HepG2 (cell line): ENCODE results near the gene PPARA. TPM values are rescaled to one million over a fixed set of nuclear protein-coding genes. Genes with fewer than 3 reads are reported as not detected.

ENCODE experiments used
- TBX3 ChIP-seq: fragments of 450-650 bp; IDR thresholded peaks from 2 replicates; pipeline ENCODE4 v1.6.1; 2017; ENCODE audit warnings: antibody characterized with exemption, mild to moderate bottlenecking, inconsistent platforms, borderline replicate concordance
- ZBTB21 ChIP-seq: sonication (generic); formaldehyde crosslinking; IDR thresholded peaks from 2 replicates; pipeline ENCODE4 v1.4.0; 2020; ENCODE audit warnings: missing genetic modification reagents
- ZFP91 ChIP-seq: sonication (generic); formaldehyde crosslinking; IDR thresholded peaks from 2 replicates; pipeline ENCODE4 v1.9.0; 2022; ENCODE audit warnings: missing genetic modification reagents, mild to moderate bottlenecking, borderline replicate concordance
- ZNF639 ChIP-seq: conservative IDR thresholded peaks from 2 replicates; pipeline ENCODE4 v1.6.1; 2018; ENCODE audit warnings: missing genetic modification reagents
- ZNF687 ChIP-seq: sonication (generic); formaldehyde crosslinking; IDR thresholded peaks from 2 replicates; pipeline ENCODE4 v1.5.1; 2020; ENCODE audit warnings: mild to moderate bottlenecking, missing genetic modification reagents, moderate library complexity
- ZNF724P ChIP-seq: sonication (generic); formaldehyde crosslinking; IDR thresholded peaks from 2 replicates; pipeline ENCODE4 v1.8.0; 2022; ENCODE audit warnings: missing genetic modification reagents, borderline replicate concordance
- polyA plus RNA-seq, 8 experiments: library from polyadenylated mRNA; depleted of rRNA in 3 of 8; stranded (reverse) in 7 of 8; unstranded in 1 of 8; fragments of >200 nt; fragmentation: Illumina TruSeq in 4 of 8; extraction: Trizol in 4 of 8; gene quantifications; 2 replicates each; pipeline versions ENCODE4 v1.2.1 to v1.2.3, GENCODE V29; 2011 to 2016; ENCODE audit warnings: low read depth in 4 of 8, missing spikeins in 1 of 8, mixed read lengths in 1 of 8; ENCODE audit not compliant: insufficient read depth in 1 of 8
- total RNA-seq, 5 experiments: library from RNA; depleted of rRNA; stranded (reverse); fragments of >200 nt; fragmentation: Illumina TruSeq; extraction: Trizol; gene quantifications; 2 replicates each; pipeline ENCODE4 v1.2.3, GENCODE V29; 2016; ENCODE audit warnings: low read depth in 1 of 5

Gene PPARA
- total and polyA plus RNA-seq, 2 of the 13 experiments (the other 11 are each of a cell fraction or from before 2014, with no cell fraction given) = 18.2 to 24.7 TPM

- TF ChIP-seq ZNF687 (CRISPR knock-in tag) = peak; percentile 62
- TF ChIP-seq ZNF639 (CRISPR knock-in tag) = no peak
- TF ChIP-seq ZFP91 (CRISPR knock-in tag) = peak; percentile 48; the same call in 1 of the 2 replicates
- no peak for TF ChIP-seq ZNF724P (CRISPR knock-in tag)
- TF ChIP-seq ZBTB21 (CRISPR knock-in tag) = no peak
- TF ChIP-seq TBX3 = no peak
Observed at GRCh38 chr22:46116491-46116958, 33.8 kb upstream of the PPARA start (continued).
